HCT116 (cell line): ENCODE measurements around the gene RIMBP2. TPM values are rescaled to one million over a fixed set of nuclear protein-coding genes. Genes with fewer than 3 reads are reported as not detected.

ENCODE experiments used
- ATAC-seq: fragments of 200-7000 bp; cut with Tn5 transposase; 2 replicates; pipeline ENCODE4 v1.9.1; 2020; ENCODE audit warnings: mild to moderate bottlenecking, moderate library complexity
- BruUV-seq: library from RNA; stranded (reverse); fragments of 400-500 nt; replicated peaks from 2 replicates; lab custom pipeline; 2021; lab: Mats Ljungman, UMichigan
- CTCF ChIA-PET: fragments of 300-600 bp; sonication (Branson Sonifier 250); formaldehyde crosslinking; loops from one replicate; lab custom pipeline; 2021; ENCODE audit warnings: antibody characterized with exemption; lab: Charles Lee
- POLR2A ChIA-PET: fragments of 300-600, 350-600 bp; sonication (Branson Sonifier 250); formaldehyde crosslinking; loops from one replicate; lab custom pipeline; 2021; ENCODE audit warnings: antibody characterized with exemption; lab: Charles Lee
- RAD21 ChIA-PET, 2 experiments: fragments of 300-600 bp; sonication (Branson Sonifier 250); formaldehyde crosslinking; loops; one replicate each; lab custom pipeline; 2023; ENCODE audit warnings: low total read pairs in 2 of 2; ENCODE audit not compliant: uncharacterized antibody in 2 of 2, unreplicated experiment in 2 of 2, low non-redundant PET in 1 of 2; lab: Charles Lee
- DNase-seq: peaks from one replicate; pipeline ENCODE4 v3.0.0-alpha.2; 2010; ENCODE audit warnings: low read depth, low spot score
- H2AFZ ChIP-seq: fragments of 200-600 bp; shearing (Covaris generic), sonication (generic); 2 replicates; pipeline ENCODE4 v1.6.1; 2017; ENCODE audit warnings: low read depth, mixed run types, mixed read lengths, antibody characterized with exemption, low read length; ENCODE audit not compliant: poor library complexity, severe bottlenecking
- H3K27ac ChIP-seq: 2 replicates; pipeline ENCODE4 v1.5.1; 2012; ENCODE audit warnings: low read depth, low read length
- H3K27me3 ChIP-seq: fragments of 200-600 bp; sonication (generic); 2 replicates; pipeline ENCODE4 v1.6.1; 2016; ENCODE audit warnings: mixed run types, low read length, mixed read lengths; ENCODE audit not compliant: insufficient read depth
- H3K36me3 ChIP-seq, 2 experiments: fragments of 200-500 bp in 1 of 2; fragments of 200-600 bp in 1 of 2; sonication (Bioruptor generic) in 1 of 2; sonication (generic) in 1 of 2; 2 replicates each; pipeline versions ENCODE4 v1.5.1 to v1.6.1; 2014 to 2016; ENCODE audit warnings: low read length in 2 of 2, inconsistent platforms in 1 of 2, mixed read lengths in 1 of 2, mixed run types in 1 of 2; ENCODE audit not compliant: insufficient read depth in 2 of 2, control insufficient read depth in 1 of 2
- H3K4me1 ChIP-seq, 2 experiments: fragments of 200-600 bp in 1 of 2; sonication (generic) in 1 of 2; 2 replicates each; pipeline versions ENCODE4 v1.5.1 to v1.6.1; 2012 to 2017; ENCODE audit warnings: low read length in 2 of 2, inconsistent platforms in 1 of 2, mild to moderate bottlenecking in 1 of 2, mixed read lengths in 1 of 2, mixed run types in 1 of 2, moderate library complexity in 1 of 2; ENCODE audit not compliant: insufficient read depth in 2 of 2, control insufficient read depth in 1 of 2
- H3K4me2 ChIP-seq: fragments of 200-600 bp; sonication (generic); 2 replicates; pipeline ENCODE4 v1.6.1; 2017; ENCODE audit warnings: mixed run types, low read length, mixed read lengths
- H3K4me3 ChIP-seq, 2 experiments: fragments of 200-600 bp in 1 of 2; sonication (generic) in 1 of 2; replicated peaks in 1 of 2; 2 replicates each; pipeline ENCODE4 v1.5.1; 2011 to 2016; ENCODE audit warnings: low read length in 2 of 2, control low read depth in 1 of 2, low read depth in 1 of 2, mild to moderate bottlenecking in 1 of 2, mixed read lengths in 1 of 2, mixed run types in 1 of 2
- H3K79me2 ChIP-seq: fragments of 200-600 bp; sonication (generic); 2 replicates; pipeline ENCODE4 v1.6.1; 2017; ENCODE audit warnings: mild to moderate bottlenecking, mixed run types, low read length, moderate library complexity, mixed read lengths; ENCODE audit not compliant: insufficient read depth
- H3K9ac ChIP-seq: fragments of 200-600 bp; sonication (generic); 2 replicates; pipeline ENCODE4 v1.6.1; 2016; ENCODE audit warnings: low read length, mixed read lengths
- H3K9me2 ChIP-seq: fragments of 200-600 bp; sonication (generic), shearing (Covaris generic); 2 replicates; pipeline ENCODE4 v1.6.1; 2017; ENCODE audit warnings: mixed run types, mild to moderate bottlenecking, moderate library complexity; ENCODE audit not compliant: insufficient read depth
- H3K9me3 ChIP-seq, 2 experiments: fragments of 200-500 bp in 1 of 2; fragments of 200-600 bp in 1 of 2; sonication (Bioruptor generic) in 1 of 2; sonication (generic) in 1 of 2; 2 replicates each; pipeline ENCODE4 v1.6.1; 2014 to 2017; ENCODE audit warnings: low read length in 2 of 2, mixed read lengths in 2 of 2, inconsistent platforms in 1 of 2, low read depth in 1 of 2, mild to moderate bottlenecking in 1 of 2, mixed run types in 1 of 2, moderate library complexity in 1 of 2; ENCODE audit not compliant: control insufficient read depth in 1 of 2, insufficient read depth in 1 of 2
- H4K20me1 ChIP-seq: fragments of 200-600 bp; sonication (generic), shearing (Covaris generic); 2 replicates; pipeline ENCODE4 v1.6.1; 2017; ENCODE audit warnings: mixed run types, mild to moderate bottlenecking, moderate library complexity; ENCODE audit not compliant: insufficient read depth
- CTCF ChIP-seq, 3 experiments: fragments of 200-600 bp in 1 of 3; sonication (generic) in 1 of 3; IDR thresholded peaks in 2 of 3; conservative IDR thresholded peaks in 1 of 3; 2 replicates each; pipeline ENCODE4 v1.5.1; 2012 to 2017; ENCODE audit warnings: low read depth in 2 of 3, low read length in 2 of 3, antibody characterized with exemption in 1 of 3, borderline replicate concordance in 1 of 3, control low read depth in 1 of 3, mild to moderate bottlenecking in 1 of 3, mixed read lengths in 1 of 3, mixed run types in 1 of 3, moderate library complexity in 1 of 3; ENCODE audit not compliant: insufficient read depth in 1 of 3
- EGR1 ChIP-seq: IDR thresholded peaks from 2 replicates; pipeline ENCODE4 v1.6.1; 2012; ENCODE audit warnings: low read depth
- ELF1 ChIP-seq: IDR thresholded peaks from 2 replicates; pipeline ENCODE4 v1.6.1; 2012; ENCODE audit warnings: low read depth, borderline replicate concordance
- EZH2 ChIP-seq: fragments of 200-600 bp; sonication (generic); IDR thresholded peaks from 2 replicates; pipeline ENCODE4 v1.6.1; 2017; ENCODE audit warnings: antibody characterized with exemption, mixed run types
- EZH2phosphoT487 ChIP-seq: fragments of 200-600 bp; IDR thresholded peaks from 2 replicates; pipeline ENCODE4 v1.6.1; 2018; ENCODE audit warnings: antibody characterized with exemption, borderline replicate concordance
- FOSL1 ChIP-seq: IDR thresholded peaks from 2 replicates; pipeline ENCODE4 v1.6.1; 2012; ENCODE audit warnings: low read depth
- JUND ChIP-seq: IDR thresholded peaks from 2 replicates; pipeline ENCODE4 v1.6.1; 2012
- MAX ChIP-seq: IDR thresholded peaks from 2 replicates; pipeline ENCODE4 v1.6.1; 2012
- POLR2AphosphoS5 ChIP-seq: IDR thresholded peaks from 2 replicates; pipeline ENCODE4 v1.6.1; 2011; ENCODE audit warnings: mild to moderate bottlenecking, low read depth, low read length, moderate library complexity
- RAD21 ChIP-seq: IDR thresholded peaks from 2 replicates; pipeline ENCODE4 v1.6.1; 2012; ENCODE audit warnings: low read depth, mild to moderate bottlenecking
- SIN3A ChIP-seq: IDR thresholded peaks from 2 replicates; pipeline ENCODE4 v1.6.1; 2012; ENCODE audit warnings: low read depth
- SP1 ChIP-seq: IDR thresholded peaks from 2 replicates; pipeline ENCODE4 v1.6.1; 2012; ENCODE audit warnings: low read depth
- SRF ChIP-seq: IDR thresholded peaks from 2 replicates; pipeline ENCODE4 v1.6.1; 2012; ENCODE audit warnings: low read depth
- TCF7L2 ChIP-seq: IDR thresholded peaks from 2 replicates; pipeline ENCODE4 v1.7.0; 2011; ENCODE audit warnings: borderline replicate concordance, inconsistent platforms; ENCODE audit not compliant: insufficient read depth, insufficient read length; ENCODE audit errors: extremely low read depth
- YY1 ChIP-seq: IDR thresholded peaks from 2 replicates; pipeline ENCODE4 v1.6.1; 2011; ENCODE audit warnings: low read length, low read depth, moderate library complexity, mild to moderate bottlenecking; ENCODE audit not compliant: insufficient replicate concordance; ENCODE audit errors: extremely low read depth
- ZBTB33 ChIP-seq: IDR thresholded peaks from 2 replicates; pipeline ENCODE4 v1.6.1; 2011; ENCODE audit warnings: mild to moderate bottlenecking, low read length, moderate library complexity; ENCODE audit not compliant: insufficient replicate concordance; ENCODE audit errors: extremely low read depth
- ZFX ChIP-seq: fragments of 450-650 bp; IDR thresholded peaks from 2 replicates; pipeline ENCODE4 v1.6.1; 2017
- ZNF274 ChIP-seq: fragments of 200-500 bp; sonication (Bioruptor generic); IDR thresholded peaks from 2 replicates; pipeline ENCODE4 v1.6.1; 2014; ENCODE audit warnings: mild to moderate bottlenecking, low read depth, low read length, inconsistent platforms
- intact Hi-C: fragments of 100-400 bp; cut with micrococcal nuclease; formaldehyde crosslinking; loops from 2 replicates; pipeline ENCODE4 v1.10.0; 2022
- total RNA-seq: library from RNA; stranded (reverse); gene quantifications from one replicate; pipeline ENCODE4 v1.2.1, GENCODE V29; 2021; ENCODE audit not compliant: unreplicated experiment

Gene RIMBP2
- total RNA-seq, 1 experiment from 2014 or later = not detected

- no peak for TF ChIP-seq YY1
- TF ChIP-seq SRF = no peak
Measured at GRCh38 chr12:130719263-130719859, 3.3 kb upstream of the RIMBP2 start (continued).

- intact Hi-C loops = no loop called here
- no peaks in the 10 kb centered on the region; a peak in 1 of 4 replicates for H3K9me3 ChIP-seq
- RAD21 ChIA-PET = no interaction called here
- no peak for DNase-seq
- no peak overlapping the region for H3K4me3 ChIP-seq
- no peaks in the 10 kb centered on the region for H3K9me2 ChIP-seq
- BruUV-seq = no TSS peak
- H3K9ac ChIP-seq = no peak overlapping the region
- H3K27ac ChIP-seq = no peak overlapping the region
- H3K27me3 ChIP-seq = no peaks in the 10 kb centered on the region
- H3K79me2 ChIP-seq = no peaks in the 10 kb centered on the region
- H2AFZ ChIP-seq = no peak overlapping the region
- no peak overlapping the region for H3K4me2 ChIP-seq
- ATAC-seq = no peak
- H4K20me1 ChIP-seq = no peaks in the 10 kb centered on the region
- CTCF ChIA-PET = no interaction called here
- no peaks in the 10 kb centered on the region for H3K36me3 ChIP-seq
- H3K4me1 ChIP-seq = no peaks in the 10 kb centered on the region
- POLR2A ChIA-PET = no interaction called here
- TF ChIP-seq SRF (no peak), TCF7L2 (no peak), CTCF (IDR thresholded peaks at IDR 0.05 in 2 of 3, conservative IDR thresholded peaks at IDR 0.05 in 1 of 3; ENCODE audit: borderline replicate concordance in 1 of 3, insufficient read depth in 1 of 3, low read depth in 2 of 3, low read length in 2 of 3) (no peak), EZH2 (no peak), MAX (no peak), ZFX (no peak), FOSL1 (no peak), RAD21 (no peak), ZNF274 (no peak), JUND (no peak), ELF1 (no peak), ZBTB33 (no peak), SIN3A (no peak), EZH2phosphoT487 (no peak), YY1 (no peak), EGR1 (no peak), POLR2AphosphoS5 (no peak), SP1 (no peak)
Measured at GRCh38 chr12:130717752-130718151, 1.7 kb upstream of the RIMBP2 start.
